ENCODE measurements around the gene S100A14. TPM values are rescaled to one million over a fixed set of nuclear protein-coding genes. Genes with fewer than 3 reads are reported as not detected.
A peak's percentile ranks its signal among the peaks of the same experiment; 100 is the strongest.

S100A14 gene
- total RNA-seq, 1 experiment from 2014 or later = 252 TPM

- Histone ChIP-seq H3K9me3 (ENCODE audit: control insufficient read depth in 1 of 2, insufficient read depth in 1 of 2, low read depth in 1 of 2, low read length in 2 of 2) (no peaks in the 10 kb centered on the region), H3K4me1 (ENCODE audit: control insufficient read depth in 1 of 2, insufficient read depth in 2 of 2, low read length in 2 of 2) (peaks cover 18 to 34% of the 10 kb centered on the region in 2 experiments), H3K36me3 (ENCODE audit: control insufficient read depth in 1 of 2, insufficient read depth in 2 of 2, low read length in 2 of 2) (peaks cover 2 to 9% of the 10 kb centered on the region in 2 experiments; a peak in 2 of 4 replicates), H4K20me1 (ENCODE audit: insufficient read depth) (no peaks in the 10 kb centered on the region), H3K27ac (ENCODE audit: low read depth, low read length) (peak within 1 kb of the TSS; percentile 89), H3K79me2 (ENCODE audit: insufficient read depth, low read length) (peaks cover 15% of the 10 kb centered on the region; the same call in 1 of the 2 replicates), H3K27me3 (ENCODE audit: insufficient read depth, low read length) (no peaks in the 10 kb centered on the region), H2AFZ (ENCODE audit: low read depth, low read length, poor library complexity, severe bottlenecking) (no peak within 1 kb of the TSS), H3K9ac (ENCODE audit: low read length) (peak within 1 kb of the TSS; percentile 85), H3K4me2 (ENCODE audit: low read length) (peak within 1 kb of the TSS; percentile 92), H3K4me3 (replicated peaks in 1 of 2; ENCODE audit: low read depth in 1 of 2, low read length in 2 of 2) (peak within 1 kb of the TSS; percentile 65 to 72), H3K9me2 (ENCODE audit: insufficient read depth) (no peaks in the 10 kb centered on the region)
- BruUV-seq (replicated peaks) = TSS peak; percentile 71
- ChIA-PET POLR2A (interaction anchor here (0.8 to 10.5 kb wide), 25 partner anchors 11 to 360 kb away, joined by 3 to 172 read pairs (median 4); partner anchors contain the start of genes INTS3, RAB13, S100A14 and S100A16), RAD21 (ENCODE audit: low non-redundant PET in 1 of 2, low total read pairs in 2 of 2, uncharacterized antibody in 2 of 2, unreplicated experiment in 2 of 2) (interaction anchor here (0.6 to 1.9 kb wide), 11 partner anchors 9 to 193 kb away, joined by 3 to 9 read pairs (median 4); partner anchors contain the start of genes S100A14 (in 2 of the 2) and S100A16 (in 1 of the 2)), CTCF (interaction anchor here (0.6 to 5.7 kb wide), 17 partner anchors 11 to 338 kb away, joined by 3 to 76 read pairs (median 4); partner anchors contain the start of genes S100A14, S100A16 and S100A2)
- DNase-seq (ENCODE audit: low read depth, low spot score) (peak; percentile 93), ATAC-seq (peak; percentile 87)
- intact Hi-C loops (cut with micrococcal nuclease) = loop anchor here (1.0 to 5.0 kb wide), 2 partner anchors 55 to 275 kb away; no protein-coding TSS in a partner anchor
- TF ChIP-seq CBX3 (IDR thresholded peaks at IDR 0.05; ENCODE audit: low read depth) = no peak
- TF ChIP-seq CTCF (IDR thresholded peaks at IDR 0.05 in 2 of 3, conservative IDR thresholded peaks at IDR 0.05 in 1 of 3; ENCODE audit: borderline replicate concordance in 1 of 3, insufficient read depth in 1 of 3, low read depth in 2 of 3, low read length in 2 of 3) = peak in 1 of 3 experiments; percentile 89; a peak in 3 of 6 replicates
- no peak for TF ChIP-seq EZH2 (IDR thresholded peaks at IDR 0.05)
- peak; percentile 94 for TF ChIP-seq POLR2A (IDR thresholded peaks at IDR 0.05; ENCODE audit: borderline replicate concordance, extremely low read depth, insufficient read depth, insufficient read length)
- peak; percentile 60 for TF ChIP-seq YY1 (IDR thresholded peaks at IDR 0.05; ENCODE audit: extremely low read depth, insufficient replicate concordance, low read depth, low read length)
- TF ChIP-seq POLR2AphosphoS5 (IDR thresholded peaks at IDR 0.05; ENCODE audit: low read depth, low read length) = peak; percentile 98
- TF ChIP-seq CEBPB (IDR thresholded peaks at IDR 0.05; ENCODE audit: low read depth) = no peak
Measured at GRCh38 chr1:153626904-153627714, 11.0 kb upstream of the S100A14 start, which contains the start of gene S100A13. Gene S100A13 (minus strand): TSS chr1:153627505. CDS start chr1:153626472, 1,033 bp downstream.

All from HCT116 (cell line).